ENCODE measurements around the gene RAB40B.

The RAB40B gene

GRCh38 chr17:82692268-82692667 lies 6.2 kb downstream of the RAB40B start:
- no peak for DNase-seq (ENCODE audit: low read depth in 2 of 2)

- DNase-seq (ENCODE audit: low read depth in 2 of 2), result no peak
Measured at GRCh38 chr17:82691714-82692113, 6.8 kb downstream of the RAB40B start.

- DNase-seq (ENCODE audit: low read depth in 2 of 2), result no peak
Measured at GRCh38 chr17:82690786-82691489, 7.6 kb downstream of the RAB40B start.

GRCh38 chr17:82689077-82689476 lies 9.4 kb downstream of the RAB40B start:
- no peak for DNase-seq (ENCODE audit: low read depth in 2 of 2)

GRCh38 chr17:82687871-82688270 lies 10.6 kb downstream of the RAB40B start:
- DNase-seq (ENCODE audit: low read depth in 2 of 2), result no peak

GRCh38 chr17:82687375-82687861 lies 11.1 kb downstream of the RAB40B start:
- DNase-seq (ENCODE audit: low read depth in 2 of 2), result no peak

- no peak for DNase-seq (ENCODE audit: low read depth in 2 of 2)
Measured at GRCh38 chr17:82686366-82687324, 11.9 kb downstream of the RAB40B start.

- DNase-seq (ENCODE audit: low read depth in 2 of 2), result no peak
Measured at GRCh38 chr17:82685291-82685690, 13.2 kb downstream of the RAB40B start.

- no peak for DNase-seq (ENCODE audit: low read depth in 2 of 2)
Measured at GRCh38 chr17:82684228-82684841, 14.2 kb downstream of the RAB40B start.

- DNase-seq (ENCODE audit: low read depth in 2 of 2), result no peak
Measured at GRCh38 chr17:82683534-82683933, 15.0 kb downstream of the RAB40B start.

- DNase-seq (ENCODE audit: low read depth in 2 of 2), result no peak
Measured at GRCh38 chr17:82681547-82681946, 17.0 kb downstream of the RAB40B start.

- DNase-seq (ENCODE audit: low read depth in 2 of 2), result no peak
Measured at GRCh38 chr17:82679586-82680465, 18.7 kb downstream of the RAB40B start.

GRCh38 chr17:82678265-82678891 lies 20.1 kb downstream of the RAB40B start:
- DNase-seq (ENCODE audit: low read depth in 2 of 2), result no peak

GRCh38 chr17:82677353-82677925 lies 21.1 kb downstream of the RAB40B start:
- DNase-seq (ENCODE audit: low read depth in 2 of 2), result no peak

- no peak for DNase-seq (ENCODE audit: low read depth in 2 of 2)
Measured at GRCh38 chr17:82675476-82676245, 22.8 kb downstream of the RAB40B start.

GRCh38 chr17:82674656-82675475 lies 23.6 kb downstream of the RAB40B start:
- DNase-seq (ENCODE audit: low read depth in 2 of 2), result no peak

- DNase-seq (ENCODE audit: low read depth in 2 of 2), result no peak
Measured at GRCh38 chr17:82670661-82671450, 27.6 kb downstream of the RAB40B start.

- peak; percentile 21 to 41 for DNase-seq (ENCODE audit: low read depth in 2 of 2)
Measured at GRCh38 chr17:82668631-82669099, 29.8 kb downstream of the RAB40B start.

Data from stimulated activated CD8-positive, alpha-beta memory T cell treated with anti-CD3 and anti-CD28 coated beads, Interleukin-2, amount 100 ng/mL, for 48 hours (primary cell).